Measurements from ENCODE around the gene PAPSS1. TPM values are rescaled to one million over a fixed set of nuclear protein-coding genes. Genes with fewer than 3 reads are reported as not detected.

Gene PAPSS1
- polyA plus RNA-seq, 1 donor (not counting 4 experiments of a cell fraction or from before 2014, with no cell fraction given): 95.2 TPM

DNA sequence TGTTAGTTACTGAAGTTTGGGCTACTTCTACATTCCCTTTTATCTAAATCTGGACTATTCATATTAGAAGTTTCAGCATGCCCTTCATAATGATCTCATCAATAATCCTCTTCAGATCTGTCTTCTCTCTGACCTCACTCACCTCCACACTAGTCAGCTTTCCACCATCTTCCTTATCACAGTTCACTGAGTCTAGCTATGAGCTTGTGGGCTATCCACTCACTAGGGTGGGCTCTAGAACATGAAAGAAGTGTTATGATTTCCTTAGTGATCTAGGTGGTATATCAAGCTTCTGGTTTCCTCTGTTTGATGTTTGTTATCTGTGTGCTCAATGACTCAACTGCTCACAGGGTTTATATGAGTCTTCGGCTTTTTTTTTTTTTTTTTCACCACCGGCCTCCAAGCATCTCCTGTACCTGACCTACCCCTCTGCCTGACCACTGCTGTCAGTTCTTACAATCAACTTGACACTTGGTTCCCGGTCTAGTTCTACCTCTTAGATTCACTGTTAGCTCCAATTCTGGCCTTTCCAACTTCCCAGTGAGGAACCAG, 103.1 kb downstream of the PAPSS1 start:
- dilution Hi-C loops (cut with MboI; ENCODE audit: extremely low pct_ligation_motif_present, low sequenced_read_pairs): no loop called here
- no peak for TF ChIP-seq EZH2 (IDR thresholded peaks at IDR 0.05; ENCODE audit: low read length)
- no peak for TF ChIP-seq CTCF (optimal IDR thresholded peaks at IDR 0.05 in 1 of 3, IDR thresholded peaks at IDR 0.05 in 1 of 3, conservative IDR thresholded peaks at IDR 0.05 in 1 of 3; ENCODE audit: extremely low read depth in 1 of 3, insufficient read depth in 2 of 3, low read length in 3 of 3)
- no peaks in the 10 kb centered on the region for H3K9me1 ChIP-seq (ENCODE audit: control insufficient read depth, extremely low read depth, insufficient read depth, low read length)
- FAIRE-seq (no peak), DNase-seq (ENCODE audit: low read depth, low spot score) (no peak)
- no peak overlapping the region for H3K27ac ChIP-seq (ENCODE audit: control insufficient read depth, insufficient read depth, low read length)
- no peaks in the 10 kb centered on the region for H3K36me3 ChIP-seq (ENCODE audit: control insufficient read depth in 2 of 2, extremely low read depth in 1 of 2, insufficient read depth in 2 of 2, low read length in 2 of 2)
- no peaks in the 10 kb centered on the region for H3K9me3 ChIP-seq (ENCODE audit: control insufficient read depth, low read depth, low read length)
- no peaks in the 10 kb centered on the region for H3K79me2 ChIP-seq (ENCODE audit: control insufficient read depth, insufficient read depth, low read length)
- no peak overlapping the region for H3K4me3 ChIP-seq (ENCODE audit: control insufficient read depth in 2 of 3, extremely low read depth in 1 of 3, insufficient read depth in 2 of 3, low read depth in 1 of 3, low read length in 3 of 3)
- no peaks in the 10 kb centered on the region for H4K20me1 ChIP-seq (ENCODE audit: control insufficient read depth, extremely low read depth, insufficient read depth, low read length)
- H3K9ac ChIP-seq (ENCODE audit: control insufficient read depth, extremely low read depth, insufficient read depth, low read length): no peak overlapping the region
- no peaks in the 10 kb centered on the region for H3K27me3 ChIP-seq (ENCODE audit: control insufficient read depth, extremely low read depth, insufficient read depth, low read length)
- no peak overlapping the region for H3K4me2 ChIP-seq (ENCODE audit: control insufficient read depth, extremely low read depth, insufficient read depth, low read depth, low read length)
- no peak overlapping the region for H2AFZ ChIP-seq (ENCODE audit: control insufficient read depth, low read length)
- H3K4me1 ChIP-seq (ENCODE audit: control insufficient read depth, extremely low read depth, insufficient read depth, low read length): peaks cover 2% of the 10 kb centered on the region

GRCh38 chr4:107615809-107616208, 104.2 kb downstream of the PAPSS1 start:
- no peak for FAIRE-seq
- dilution Hi-C loops (cut with MboI; ENCODE audit: extremely low pct_ligation_motif_present, low sequenced_read_pairs): no loop called here

More at GRCh38 chr4:107615809-107616208, 104.2 kb downstream of the PAPSS1 start:
- Histone ChIP-seq H3K9ac (ENCODE audit: control insufficient read depth, extremely low read depth, insufficient read depth, low read length) (no peak overlapping the region), H3K27ac (ENCODE audit: control insufficient read depth, insufficient read depth, low read length) (no peak overlapping the region), H3K27me3 (ENCODE audit: control insufficient read depth, extremely low read depth, insufficient read depth, low read length) (no peaks in the 10 kb centered on the region), H2AFZ (ENCODE audit: control insufficient read depth, low read length) (no peak overlapping the region), H3K79me2 (ENCODE audit: control insufficient read depth, insufficient read depth, low read length) (no peaks in the 10 kb centered on the region), H3K36me3 (ENCODE audit: control insufficient read depth in 2 of 2, extremely low read depth in 1 of 2, insufficient read depth in 2 of 2, low read length in 2 of 2) (no peaks in the 10 kb centered on the region), H3K4me1 (ENCODE audit: control insufficient read depth, extremely low read depth, insufficient read depth, low read length) (peaks cover 2% of the 10 kb centered on the region), H3K4me2 (ENCODE audit: control insufficient read depth, extremely low read depth, insufficient read depth, low read depth, low read length) (no peak overlapping the region), H4K20me1 (ENCODE audit: control insufficient read depth, extremely low read depth, insufficient read depth, low read length) (no peaks in the 10 kb centered on the region), H3K9me1 (ENCODE audit: control insufficient read depth, extremely low read depth, insufficient read depth, low read length) (no peaks in the 10 kb centered on the region), H3K9me3 (ENCODE audit: control insufficient read depth, low read depth, low read length) (no peaks in the 10 kb centered on the region), H3K4me3 (ENCODE audit: control insufficient read depth in 2 of 3, extremely low read depth in 1 of 3, insufficient read depth in 2 of 3, low read depth in 1 of 3, low read length in 3 of 3) (no peak overlapping the region)
- DNase-seq (ENCODE audit: low read depth, low spot score): no peak
- TF ChIP-seq CTCF (optimal IDR thresholded peaks at IDR 0.05 in 1 of 3, IDR thresholded peaks at IDR 0.05 in 1 of 3, conservative IDR thresholded peaks at IDR 0.05 in 1 of 3; ENCODE audit: extremely low read depth in 1 of 3, insufficient read depth in 2 of 3, low read length in 3 of 3) (no peak), EZH2 (IDR thresholded peaks at IDR 0.05; ENCODE audit: low read length) (no peak)

Measured in keratinocyte (primary cell).